Heart right ventricle (tissue), 16 donors: Measurements from ENCODE around the gene MTUS2. TPM values are rescaled to one million over a fixed set of nuclear protein-coding genes. Genes with fewer than 3 reads are reported as not detected.

ENCODE experiments used
- ATAC-seq, 8 donors: fragments of 200-7000 bp; cut with Tn5 transposase; one replicate each; pipeline ENCODE4 v1.9.1; 2020; ENCODE audit warnings: mild to moderate bottlenecking in 8 of 8, moderate library complexity in 8 of 8, moderate number of reproducible peaks in 1 of 8
- DNase-seq, 2 donors: peaks; one replicate each; pipeline ENCODE4 v3.0.0-alpha.2; 2020
- H3K27ac ChIP-seq, 10 donors: fragments of 200-600 bp; sonication (generic) in 2 of 10; one replicate each; pipeline versions ENCODE4 v1.5.0 to v1.8.0; 2020 to 2022; ENCODE audit warnings: mild to moderate bottlenecking in 3 of 10
- H3K27me3 ChIP-seq, 7 donors: fragments of 200-600 bp; one replicate each; pipeline ENCODE4 v1.8.0; 2021 to 2022; ENCODE audit warnings: mild to moderate bottlenecking in 2 of 7
- H3K36me3 ChIP-seq, 9 donors: fragments of 200-600 bp; sonication (generic) in 1 of 9; one replicate each; pipeline versions ENCODE4 v1.5.0 to v1.8.0; 2020 to 2022; ENCODE audit warnings: mild to moderate bottlenecking in 2 of 9
- H3K4me1 ChIP-seq, 9 donors: fragments of 200-600 bp; sonication (generic) in 1 of 9; one replicate each; pipeline versions ENCODE4 v1.5.0 to v1.8.0; 2020 to 2022; ENCODE audit warnings: mild to moderate bottlenecking in 4 of 9
- H3K4me3 ChIP-seq, 10 donors: fragments of 200-600 bp; sonication (generic) in 2 of 10; one replicate each; pipeline versions ENCODE4 v1.5.0 to v1.8.0; 2020 to 2022; ENCODE audit warnings: mild to moderate bottlenecking in 7 of 10, moderate library complexity in 2 of 10
- H3K9me3 ChIP-seq, 11 donors: fragments of 200-600 bp in 10 of 11; sonication (generic) in 2 of 11; one replicate each; pipeline versions ENCODE4 v1.5.0 to v1.8.0; 2013 to 2022; ENCODE audit warnings: mild to moderate bottlenecking in 2 of 11, control low read depth in 1 of 11, moderate library complexity in 1 of 11
- WGBS, 2 donors: extraction: QIAGEN DNeasy Blood & Tissue Kit; methylation state at CpG; one replicate each; pipeline ENCODE4 v1.1.7; 2013; ENCODE audit warnings: inconsistent platforms in 1 of 2; 5-methylcytosine and 5-hydroxymethylcytosine counted together
- intact Hi-C, 10 donors: fragments of 100-400 bp; cut with DNase I; formaldehyde crosslinking; loops; one replicate each; pipeline versions ENCODE4 v1.11.1 to v1.14.2; 2022
- polyA plus RNA-seq, 2 donors: library from polyadenylated mRNA; stranded (reverse); fragments of 200-250 nt; gene quantifications; one replicate each; pipeline ENCODE4 v1.2.3, GENCODE V29; 2013
- total RNA-seq, 10 donors: library from RNA; stranded (reverse); fragmentation: NEBNext Ultra II Directional in 3 of 10; extraction: Animal tissue kit (Norgen Biotek cat#: 25700) in 3 of 10; gene quantifications; one replicate each; pipeline versions ENCODE4 v1.2.1 to v1.2.4, GENCODE V29; 2021 to 2023
- TF ChIP-seq, protein P1 (sequence below), 9 donors: fragments of 200-600 bp; sonication (generic) in 2 of 9; IDR thresholded peaks; one replicate each; pipeline versions ENCODE4 v1.5.0 to v1.8.0; 2021 to 2022; ENCODE audit warnings: antibody characterized with exemption in 9 of 9, mild to moderate bottlenecking in 5 of 9, moderate library complexity in 1 of 9
- donor health status: Arrhythmogenic right ventricular cardiomyopathy.
- donor health status: ischemic (EF 13 %, LVEDD 7.1; RV severe dilation, severe dysfunction).
- donor health status: healthy with polysubstance abuse.
- donor health status: DM: no; HTN: yes; CAD: no.
- donor health status: DM: no; HTN: no; CAD: no.
- donor health status: ischemic (EF 25% LVEDD 6.9; RV normal size, moderate dysfunction).
- donor health status: ischemic (EF 25% LVEDD 5.7; RV mildly dilated, moderate dysfunction).
- donor health status: healthy.
- donor health status: DM: yes; HTN: yes; CAD: no.
- donor health status: Ischemic cardiomyopathy.
- donor health status: ischemic (EF 35%, LVEDD 5.7; RV mildly dilated, moderate dysfunction).
- donor health status: nonischemic (EF 11% LVEDD 7.7; RV severe dilation, severe dysfunction).
- donor health status: DM: yes; HTN: yes; CAD: no.
- donor health status: PGD.
- donor health status: ischemic (EF 29% LVEDD 5.4; RV normal size, mild dysfunction).
- donor health status: nonischemic (EF 23%, LVEDD 6.1; RV moderate dilation, normal function).

MTUS2 gene
- total and polyA plus RNA-seq, 12 donors = 18.7 to 159 (median 65.6) TPM

DNA sequence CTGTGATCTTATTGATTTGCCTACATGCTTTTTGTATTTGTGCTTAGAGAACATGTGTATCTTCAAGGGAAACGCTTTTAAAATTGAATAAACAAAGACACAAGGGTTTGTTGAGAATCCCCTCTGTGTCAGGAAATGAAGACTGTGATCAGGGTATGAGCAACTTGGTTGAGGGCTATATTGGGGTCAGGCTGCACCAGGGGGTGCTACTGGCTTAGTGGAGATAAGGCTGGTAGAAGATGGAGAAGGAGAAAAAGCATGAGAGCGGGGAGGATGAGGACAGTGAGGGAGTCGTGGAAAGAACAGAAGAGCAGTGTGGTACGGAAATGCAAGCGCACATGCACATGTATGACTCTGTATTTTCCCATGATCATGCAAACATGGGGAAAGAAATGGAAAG lies 201.6 kb downstream of the MTUS2 start:
- H3K36me3 ChIP-seq = peaks cover 0 to 8% (median 0%) of the 10 kb centered on the region in 9 donors
- no peaks in the 10 kb centered on the region for H3K9me3 ChIP-seq
- no peaks in the 10 kb centered on the region for H3K27me3 ChIP-seq
- TF ChIP-seq, protein P1, sequence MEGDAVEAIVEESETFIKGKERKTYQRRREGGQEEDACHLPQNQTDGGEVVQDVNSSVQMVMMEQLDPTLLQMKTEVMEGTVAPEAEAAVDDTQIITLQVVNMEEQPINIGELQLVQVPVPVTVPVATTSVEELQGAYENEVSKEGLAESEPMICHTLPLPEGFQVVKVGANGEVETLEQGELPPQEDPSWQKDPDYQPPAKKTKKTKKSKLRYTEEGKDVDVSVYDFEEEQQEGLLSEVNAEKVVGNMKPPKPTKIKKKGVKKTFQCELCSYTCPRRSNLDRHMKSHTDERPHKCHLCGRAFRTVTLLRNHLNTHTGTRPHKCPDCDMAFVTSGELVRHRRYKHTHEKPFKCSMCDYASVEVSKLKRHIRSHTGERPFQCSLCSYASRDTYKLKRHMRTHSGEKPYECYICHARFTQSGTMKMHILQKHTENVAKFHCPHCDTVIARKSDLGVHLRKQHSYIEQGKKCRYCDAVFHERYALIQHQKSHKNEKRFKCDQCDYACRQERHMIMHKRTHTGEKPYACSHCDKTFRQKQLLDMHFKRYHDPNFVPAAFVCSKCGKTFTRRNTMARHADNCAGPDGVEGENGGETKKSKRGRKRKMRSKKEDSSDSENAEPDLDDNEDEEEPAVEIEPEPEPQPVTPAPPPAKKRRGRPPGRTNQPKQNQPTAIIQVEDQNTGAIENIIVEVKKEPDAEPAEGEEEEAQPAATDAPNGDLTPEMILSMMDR (IDR thresholded peaks at IDR 0.05) = no peak
- 81% methylated on average over 5 of the region's 5 CpGs for WGBS, 2 donors
- H3K4me1 ChIP-seq = no peaks in the 10 kb centered on the region
- ATAC-seq (no peak), DNase-seq (no peak)
- H3K27ac ChIP-seq = no peak overlapping the region
- no peak overlapping the region for H3K4me3 ChIP-seq
- intact Hi-C loops = loop anchor here in 1 of 10 donors (10.0 kb wide), 1 partner anchor 277 kb away; no protein-coding TSS in a partner anchor

DNA sequence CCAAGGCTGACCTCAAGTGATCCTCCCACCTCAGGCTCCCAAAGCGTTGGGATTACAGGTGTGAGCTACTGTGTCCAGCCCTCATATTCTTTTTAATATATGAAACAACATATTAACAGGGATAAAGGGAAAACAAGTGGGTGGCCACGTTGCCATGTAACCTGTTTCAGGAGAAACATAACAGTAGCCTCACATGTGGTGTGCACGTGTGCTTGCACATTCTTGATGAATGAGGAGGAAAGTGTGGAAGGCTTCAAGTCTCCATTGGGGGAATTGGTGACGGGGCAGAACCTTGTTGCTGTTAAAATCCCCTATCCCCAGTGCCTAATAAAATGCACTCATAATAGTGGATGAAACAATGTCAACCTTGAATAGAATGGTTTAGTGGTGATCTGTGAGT lies 202.3 kb downstream of the MTUS2 start:
- Histone ChIP-seq H3K4me1 (no peaks in the 10 kb centered on the region), H3K27ac (no peak overlapping the region), H3K36me3 (peaks cover 0 to 8% (median 0%) of the 10 kb centered on the region in 9 donors), H3K4me3 (no peak overlapping the region), H3K9me3 (no peaks in the 10 kb centered on the region), H3K27me3 (no peaks in the 10 kb centered on the region)
- DNase-seq (no peak), ATAC-seq (no peak)
- intact Hi-C loops = loop anchor here in 1 of 10 donors (10.0 kb wide), 1 partner anchor 278 kb away; no protein-coding TSS in a partner anchor
- 90 to 93% methylated on average over 4 of the region's 4 CpGs for WGBS, 2 donors
- TF ChIP-seq, protein P1 (IDR thresholded peaks at IDR 0.05) = no peak

DNA sequence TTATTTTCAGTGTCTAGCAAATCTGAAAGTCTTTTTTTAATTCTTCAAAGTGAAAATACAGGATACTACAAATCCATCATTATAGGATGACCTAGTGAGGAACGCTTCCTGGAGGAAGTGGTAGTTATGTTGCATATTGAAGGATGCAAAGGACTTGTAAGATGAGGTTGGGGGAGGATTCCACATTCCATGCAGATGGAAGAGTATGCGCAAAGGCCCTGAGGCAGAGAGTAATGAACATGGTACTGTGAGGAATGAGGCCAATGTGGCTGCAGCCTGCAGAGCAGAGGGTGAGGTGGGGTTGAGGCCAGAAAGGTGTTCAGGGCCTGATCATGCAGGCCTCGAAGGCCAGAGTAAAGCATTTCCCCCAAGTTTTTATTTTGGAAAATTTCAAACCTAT lies 202.8 kb downstream of the MTUS2 start:
- TF ChIP-seq, protein P1 (IDR thresholded peaks at IDR 0.05) = no peak
- H3K27me3 ChIP-seq = no peaks in the 10 kb centered on the region
- no peak overlapping the region for H3K27ac ChIP-seq
- intact Hi-C loops = loop anchor here in 1 of 10 donors (10.0 kb wide), 1 partner anchor 278 kb away; no protein-coding TSS in a partner anchor
- H3K9me3 ChIP-seq = no peaks in the 10 kb centered on the region
- no peak overlapping the region for H3K4me3 ChIP-seq
- H3K36me3 ChIP-seq = peaks cover 0 to 8% (median 0%) of the 10 kb centered on the region in 9 donors
- no peaks in the 10 kb centered on the region for H3K4me1 ChIP-seq
- WGBS, 2 donors = 90 to 95% methylated on average over 3 of the region's 3 CpGs
- no peak for DNase-seq
- no peak for ATAC-seq

DNA sequence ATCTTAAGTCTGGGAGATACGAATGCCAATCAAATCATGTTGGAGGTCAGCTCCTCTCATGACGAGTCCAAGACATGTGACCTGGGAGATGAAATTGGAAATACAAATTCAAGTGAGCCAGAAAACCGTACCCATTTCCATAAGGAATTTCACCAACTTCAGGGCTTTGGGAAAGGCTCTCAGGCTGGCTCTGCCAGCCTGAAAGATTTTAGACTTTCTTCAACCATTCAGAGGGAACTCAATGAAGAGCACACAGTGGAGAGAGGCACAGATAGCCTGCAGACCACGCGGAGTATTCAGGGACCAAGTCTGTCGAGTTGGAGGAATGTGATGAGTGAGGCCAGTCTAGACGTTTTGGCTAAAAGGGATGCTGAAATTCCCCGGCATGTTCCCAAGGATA lies 204.6 kb downstream of the MTUS2 start:
- DNase-seq (no peak), ATAC-seq (no peak)
- H3K27me3 ChIP-seq = no peaks in the 10 kb centered on the region
- H3K4me1 ChIP-seq = no peaks in the 10 kb centered on the region
- TF ChIP-seq, protein P1 (IDR thresholded peaks at IDR 0.05) = no peak
- peaks cover 0 to 8% (median 0%) of the 10 kb centered on the region in 9 donors for H3K36me3 ChIP-seq
- peaks cover 0 to 3% (median 0%) of the 10 kb centered on the region in 11 donors for H3K9me3 ChIP-seq
- WGBS, 2 donors = 67 to 74% methylated on average over 8 of the region's 8 CpGs
- H3K4me3 ChIP-seq = no peak overlapping the region
- intact Hi-C loops = loop anchor here in 1 of 10 donors (10.0 kb wide), 1 partner anchor 280 kb away; no protein-coding TSS in a partner anchor
- no peak overlapping the region for H3K27ac ChIP-seq
